Esophagus (tissue), 2 donors: ENCODE data around the gene ACP7. TPM values are rescaled to one million over a fixed set of nuclear protein-coding genes. Genes with fewer than 3 reads are reported as not detected.
A peak's percentile ranks its signal among the peaks of the same experiment; 100 is the strongest.

ENCODE experiments used
- H3K27ac ChIP-seq, 2 donors: one replicate each; pipeline ENCODE4 v1.5.1; 2013; ENCODE audit warnings: low read depth in 2 of 2, mild to moderate bottlenecking in 2 of 2, inconsistent platforms in 1 of 2, low read length in 1 of 2, moderate library complexity in 1 of 2
- H3K27me3 ChIP-seq, 2 donors: one replicate each; pipeline ENCODE4 v1.6.1; 2013; ENCODE audit warnings: low read length in 2 of 2, control low read depth in 1 of 2, mild to moderate bottlenecking in 1 of 2; ENCODE audit not compliant: insufficient read depth in 2 of 2, control insufficient read depth in 1 of 2
- H3K36me3 ChIP-seq, 2 donors: one replicate each; pipeline ENCODE4 v1.6.1; 2013; ENCODE audit warnings: low read length in 1 of 2; ENCODE audit not compliant: control insufficient read depth in 2 of 2, insufficient read depth in 2 of 2
- H3K4me1 ChIP-seq, 2 donors: one replicate each; pipeline ENCODE4 v1.6.1; 2013; ENCODE audit warnings: low read length in 1 of 2; ENCODE audit not compliant: control insufficient read depth in 2 of 2, insufficient read depth in 2 of 2
- H3K4me3 ChIP-seq, 2 donors: one replicate each; pipeline ENCODE4 v1.5.1; 2013; ENCODE audit warnings: low read length in 2 of 2, mild to moderate bottlenecking in 2 of 2, low read depth in 1 of 2, moderate library complexity in 1 of 2
- H3K9me3 ChIP-seq, 2 donors: one replicate each; pipeline ENCODE4 v1.6.1; 2013; ENCODE audit warnings: mild to moderate bottlenecking in 2 of 2, low read depth in 1 of 2, low read length in 1 of 2, moderate library complexity in 1 of 2; ENCODE audit not compliant: control insufficient read depth in 2 of 2, insufficient read depth in 1 of 2
- WGBS, 2 donors: extraction: QIAGEN DNeasy Blood & Tissue Kit; methylation state at CpG; one replicate each; pipeline ENCODE4 v1.1.7; 2013; 5-methylcytosine and 5-hydroxymethylcytosine counted together
- polyA plus RNA-seq, 2 donors: library from polyadenylated mRNA; stranded (reverse); fragments of 200-250 nt; gene quantifications; one replicate each; pipeline ENCODE4 v1.2.3, GENCODE V29; 2013
- donor health status: healthy with polysubstance abuse.
- donor health status: Bipolar disorder and iron deficiency.

ACP7 gene
- polyA plus RNA-seq, 2 donors: 0.32 to 1.6 TPM

DNA sequence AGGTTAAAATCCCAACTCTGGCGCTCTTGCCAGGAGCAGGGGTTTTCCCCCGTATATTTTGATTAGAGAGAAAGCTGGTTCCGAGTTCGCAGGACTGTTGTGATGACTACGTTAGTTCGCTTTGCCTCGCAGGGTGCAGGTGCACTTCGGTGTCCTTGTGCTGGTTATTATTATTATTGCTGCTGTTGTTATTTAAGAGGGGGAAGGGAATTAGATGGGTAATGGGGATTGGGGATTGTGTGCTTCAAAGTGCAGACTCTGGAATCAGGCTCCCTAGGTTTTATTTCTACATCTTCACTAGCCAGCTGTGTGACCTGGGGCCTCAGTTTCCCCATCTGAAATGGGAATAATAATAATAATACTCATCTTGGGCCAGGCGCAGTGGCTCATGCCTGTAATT lies 15.2 kb downstream of the ACP7 start:
- WGBS, 2 donors: 30 to 36% methylated on average over 9 of the region's 9 CpGs
- H3K4me1 ChIP-seq: no peaks in the 10 kb centered on the region
- H3K27ac ChIP-seq: no peak overlapping the region
- H3K27me3 ChIP-seq: peaks cover 0 to 5% of the 10 kb centered on the region in 2 donors
- H3K4me3 ChIP-seq: no peak overlapping the region
- H3K36me3 ChIP-seq: no peaks in the 10 kb centered on the region
- H3K9me3 ChIP-seq: no peaks in the 10 kb centered on the region

GRCh38 chr19:39100500-39101166 lies 16.5 kb downstream of the ACP7 start:
- H3K27me3 ChIP-seq: peaks cover 0 to 5% of the 10 kb centered on the region in 2 donors
- WGBS, 2 donors: 90 to 91% methylated on average over 19 of the region's 19 CpGs
- no peak overlapping the region for H3K4me3 ChIP-seq
- H3K27ac ChIP-seq: no peak overlapping the region
- no peaks in the 10 kb centered on the region for H3K4me1 ChIP-seq
- no peaks in the 10 kb centered on the region for H3K9me3 ChIP-seq
- H3K36me3 ChIP-seq: no peaks in the 10 kb centered on the region

- no peaks in the 10 kb centered on the region for H3K9me3 ChIP-seq
- H3K27ac ChIP-seq: no peak overlapping the region
- no peaks in the 10 kb centered on the region for H3K4me1 ChIP-seq
- H3K27me3 ChIP-seq: peaks cover 0 to 5% of the 10 kb centered on the region in 2 donors
- H3K36me3 ChIP-seq: no peaks in the 10 kb centered on the region
- 44 to 64% methylated on average over 5 of the region's 5 CpGs for WGBS, 2 donors
- no peak overlapping the region for H3K4me3 ChIP-seq
Measured at GRCh38 chr19:39103151-39103550, 19.0 kb downstream of the ACP7 start.

GRCh38 chr19:39104186-39104596 lies 20.0 kb downstream of the ACP7 start:
- Histone ChIP-seq H3K9me3 (no peaks in the 10 kb centered on the region), H3K27me3 (peaks cover 0 to 1% of the 10 kb centered on the region in 2 donors), H3K4me3 (no peak overlapping the region), H3K36me3 (no peaks in the 10 kb centered on the region), H3K27ac (no peak overlapping the region), H3K4me1 (no peaks in the 10 kb centered on the region)
- WGBS, 2 donors: 56 to 67% methylated on average over 5 of the region's 5 CpGs

DNA sequence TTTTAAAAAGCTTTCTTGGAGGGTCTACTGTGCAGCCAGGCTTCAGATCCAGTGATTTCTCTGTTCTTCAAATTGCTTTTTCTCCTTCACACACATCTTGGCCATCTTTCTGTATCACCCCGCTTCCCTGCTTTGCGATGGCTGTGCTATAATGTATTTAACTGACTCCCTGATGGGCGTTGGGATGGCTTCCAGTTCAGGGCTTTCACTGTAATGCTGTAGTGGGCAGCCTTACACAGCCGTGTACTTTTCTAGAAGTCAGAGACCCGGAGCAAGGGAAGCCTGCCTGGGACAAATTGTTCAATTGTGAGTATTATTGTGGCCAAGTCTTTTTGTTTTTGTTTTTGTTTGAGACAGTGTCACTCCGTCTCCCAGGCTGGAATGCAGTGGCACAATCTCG lies 22.0 kb downstream of the ACP7 start:
- Histone ChIP-seq H3K4me1 (no peaks in the 10 kb centered on the region), H3K27ac (no peak overlapping the region), H3K36me3 (no peaks in the 10 kb centered on the region), H3K9me3 (no peaks in the 10 kb centered on the region), H3K27me3 (no peaks in the 10 kb centered on the region), H3K4me3 (no peak overlapping the region)
- WGBS, 2 donors: 48 to 63% methylated on average over 7 of the region's 7 CpGs

- Histone ChIP-seq H3K36me3 (no peaks in the 10 kb centered on the region), H3K27ac (no peak overlapping the region), H3K27me3 (no peaks in the 10 kb centered on the region), H3K4me3 (no peak overlapping the region), H3K9me3 (peaks cover 0 to 3% of the 10 kb centered on the region in 2 donors), H3K4me1 (peaks cover 6 to 7% of the 10 kb centered on the region in 2 donors)
Measured at GRCh38 chr19:39109641-39110040, 25.5 kb downstream of the ACP7 start.

GRCh38 chr19:39110263-39110967 lies 26.2 kb downstream of the ACP7 start:
- H3K27ac ChIP-seq: no peak overlapping the region
- H3K9me3 ChIP-seq: peaks cover 0 to 3% of the 10 kb centered on the region in 2 donors
- WGBS, 2 donors: 20 to 23% methylated on average over 16 of the region's 16 CpGs
- no peaks in the 10 kb centered on the region for H3K27me3 ChIP-seq
- H3K4me3 ChIP-seq: no peak overlapping the region
- H3K4me1 ChIP-seq: peaks cover 6 to 7% of the 10 kb centered on the region in 2 donors
- no peaks in the 10 kb centered on the region for H3K36me3 ChIP-seq

DNA sequence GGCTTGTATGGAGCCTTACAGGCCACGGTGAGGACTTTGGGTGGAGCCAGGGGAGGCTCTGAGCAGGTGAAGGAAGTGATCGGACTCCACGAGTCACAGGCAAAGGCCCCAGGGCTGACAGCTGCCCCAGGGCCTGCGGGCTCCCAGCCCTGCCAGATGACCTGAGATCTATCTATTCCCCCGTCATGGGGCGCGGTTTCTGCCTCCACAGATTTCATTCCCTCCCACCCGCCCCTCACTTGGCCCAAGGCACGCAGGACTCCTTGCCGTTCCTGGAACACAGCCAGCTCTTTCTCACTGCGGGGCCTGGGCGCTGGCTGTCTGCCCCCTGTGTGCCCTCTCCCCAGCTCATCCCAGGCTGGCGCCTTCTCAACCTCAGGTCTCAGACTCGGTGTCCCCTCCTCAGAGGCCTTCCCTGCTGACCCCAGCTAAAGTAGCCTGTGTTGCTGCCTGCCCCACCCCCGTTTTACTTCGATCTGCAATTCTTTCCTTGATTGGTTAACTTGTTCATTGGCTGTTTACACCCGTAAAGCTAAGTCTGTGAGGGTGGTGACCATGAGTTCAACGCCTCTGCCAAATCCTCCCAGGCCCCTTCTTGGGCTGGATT lies 27.5 kb downstream of the ACP7 start:
- Histone ChIP-seq H3K4me3 (no peak overlapping the region), H3K4me1 (peaks cover 6 to 7% of the 10 kb centered on the region in 2 donors), H3K27me3 (no peaks in the 10 kb centered on the region), H3K36me3 (no peaks in the 10 kb centered on the region), H3K9me3 (peaks cover 0 to 3% of the 10 kb centered on the region in 2 donors), H3K27ac (peak overlapping the region in 1 of 2 donors; percentile 51)
- 27 to 30% methylated on average over 17 to 18 of the region's 18 CpGs for WGBS, 2 donors

DNA sequence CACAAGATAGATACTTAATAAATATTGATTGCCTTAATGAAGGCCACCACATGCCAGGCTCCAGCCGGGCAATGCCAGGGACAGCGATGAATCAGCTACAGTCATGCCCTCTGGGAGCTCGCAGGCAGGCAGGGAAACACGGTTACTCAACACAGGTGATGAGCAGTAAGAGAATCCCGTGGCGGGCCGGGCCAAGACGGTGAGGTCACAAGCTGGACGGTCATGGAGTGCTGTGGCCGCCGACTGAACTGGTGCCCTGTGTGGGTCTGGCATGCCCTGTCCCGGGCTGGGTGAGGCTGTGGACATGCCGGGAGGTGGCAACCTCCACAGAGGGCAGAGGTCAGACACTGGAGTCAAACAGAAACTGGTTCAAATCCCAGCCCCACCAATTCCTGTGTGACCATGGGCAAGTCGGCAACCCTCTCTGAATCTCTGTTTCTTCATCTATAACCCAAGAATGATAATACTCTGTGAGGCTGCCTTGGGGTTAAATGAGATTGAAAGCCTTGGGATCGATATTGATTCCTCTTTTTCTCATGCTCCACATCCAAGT lies 28.2 kb downstream of the ACP7 start:
- 49 to 50% methylated on average over 15 of the region's 15 CpGs for WGBS, 2 donors
- H3K27ac ChIP-seq: peak overlapping the region in 1 of 2 donors; percentile 51
- H3K36me3 ChIP-seq: no peaks in the 10 kb centered on the region
- H3K27me3 ChIP-seq: no peaks in the 10 kb centered on the region
- H3K4me3 ChIP-seq: no peak overlapping the region
- peaks cover 6 to 7% of the 10 kb centered on the region in 2 donors for H3K4me1 ChIP-seq
- H3K9me3 ChIP-seq: peaks cover 0 to 3% of the 10 kb centered on the region in 2 donors
